Activated CD4-positive, alpha-beta T cell treated with anti-CD3 and anti-CD28 coated beads, Interleukin-2, amount 10 ng/mL, durations not matched to agents 24 days and 14 days (primary cell): ENCODE measurements around the gene MPPE1. TPM values are rescaled to one million over a fixed set of nuclear protein-coding genes. Genes with fewer than 3 reads are reported as not detected.

ENCODE experiments used
- DNase-seq: peaks from one replicate; pipeline ENCODE4 v3.0.0; 2022
- H3K27ac Mint-ChIP-seq: one replicate; pipeline ENCODE4 v1.8.0; 2022; ENCODE audit warnings: mild to moderate bottlenecking, mixed read lengths
- H3K27me3 Mint-ChIP-seq: one replicate; pipeline ENCODE4 v1.8.0; 2022; ENCODE audit warnings: mixed read lengths
- H3K36me3 Mint-ChIP-seq: one replicate; pipeline ENCODE4 v1.8.0; 2022; ENCODE audit warnings: low read depth, mild to moderate bottlenecking, mixed read lengths
- H3K4me1 Mint-ChIP-seq: one replicate; pipeline ENCODE4 v1.8.0; 2021; ENCODE audit warnings: mixed read lengths
- H3K4me3 Mint-ChIP-seq: one replicate; pipeline ENCODE4 v1.8.0; 2022; ENCODE audit warnings: mild to moderate bottlenecking, moderate library complexity, mixed read lengths
- H3K9me3 Mint-ChIP-seq: one replicate; pipeline ENCODE4 v1.8.0; 2021; ENCODE audit warnings: mixed read lengths
- intact Hi-C: fragments of 100-400 bp; cut with micrococcal nuclease; formaldehyde crosslinking; loops from one replicate; pipeline ENCODE4 v1.15.1; 2023
- total RNA-seq: library from RNA; stranded (reverse); gene quantifications from 2 replicates; pipeline ENCODE4 v1.2.3, GENCODE V29; 2022

MPPE1 gene
- total RNA-seq, 1 donor from 2014 or later, result 39.2 TPM

DNA sequence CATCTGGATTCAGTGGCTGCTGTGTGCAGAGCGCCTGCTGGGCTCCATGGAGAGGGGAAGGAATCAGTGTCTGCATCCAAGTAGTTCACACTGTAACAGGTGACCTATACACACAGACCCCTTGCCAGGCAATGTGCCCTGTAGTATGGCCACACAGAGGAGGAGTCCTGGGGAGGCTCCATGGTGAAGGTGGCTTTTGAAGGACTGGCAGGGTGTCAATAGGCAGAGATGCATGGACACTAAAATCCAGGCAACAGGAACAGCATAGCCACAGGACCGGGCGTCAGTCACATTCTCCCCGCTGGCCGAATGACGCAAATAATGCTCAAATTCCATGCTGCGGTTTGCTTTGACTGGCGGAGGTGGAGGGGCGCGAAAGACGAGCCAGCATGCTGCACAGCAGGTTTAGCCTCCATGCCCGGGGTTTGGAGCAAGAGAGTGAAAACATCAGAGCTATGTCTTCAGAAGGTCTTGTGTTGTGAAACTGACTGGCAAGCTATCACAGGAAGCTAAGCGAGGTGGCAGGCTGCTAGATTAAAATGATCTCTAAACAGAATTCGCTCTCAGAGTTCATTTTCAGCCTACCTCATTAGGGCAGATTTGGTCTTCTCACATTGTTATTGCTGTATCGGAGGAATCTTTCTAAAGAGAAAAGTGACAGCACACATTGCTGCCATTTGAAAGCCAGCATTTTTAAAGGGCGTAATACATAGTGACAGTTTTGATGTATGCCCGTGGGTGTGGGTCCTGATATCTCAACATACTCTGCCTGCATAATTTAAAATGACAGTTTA, 58.1 kb downstream of the MPPE1 start:
- Mint-ChIP-seq H3K4me3 (peak overlapping the region; percentile 99), H3K27me3 (peaks cover 2% of the 10 kb centered on the region), H3K36me3 (peaks cover 10% of the 10 kb centered on the region), H3K27ac (peak overlapping the region; percentile 100), H3K4me1 (peaks cover 24% of the 10 kb centered on the region), H3K9me3 (no peaks in the 10 kb centered on the region)
- DNase-seq, result peak; percentile 84
- intact Hi-C loops, result loop anchor here (5.0 to 10.0 kb wide), 5 partner anchors 115 to 1938 kb away; partner anchors contain the start of genes AFG3L2, NAPG and VAPA

DNA sequence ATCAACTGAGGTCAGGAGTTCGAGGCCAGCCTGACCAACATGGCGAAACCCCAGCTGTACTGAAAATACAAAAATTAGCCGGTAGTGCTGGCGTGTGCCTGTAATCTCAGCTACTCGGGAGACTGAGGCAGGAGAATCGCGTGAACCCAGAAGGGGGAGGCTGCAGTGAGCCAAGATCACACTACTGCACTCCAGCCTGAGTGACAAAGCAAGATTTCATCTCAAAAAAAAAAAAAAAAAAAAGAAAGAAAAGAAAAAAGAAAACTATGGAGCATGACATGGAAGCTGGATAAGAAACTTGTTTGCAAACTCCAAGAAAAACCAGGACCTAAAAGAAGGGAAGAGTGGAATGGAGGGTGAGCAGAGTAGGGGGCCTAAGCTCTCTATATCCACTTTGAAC, 58.8 kb downstream of the MPPE1 start:
- Mint-ChIP-seq H3K27me3 (peaks cover 2% of the 10 kb centered on the region), H3K27ac (no peak overlapping the region), H3K4me1 (peaks cover 24% of the 10 kb centered on the region), H3K4me3 (no peak overlapping the region), H3K36me3 (peaks cover 10% of the 10 kb centered on the region), H3K9me3 (no peaks in the 10 kb centered on the region)
- DNase-seq, result no peak
- intact Hi-C loops, result no loop called here

DNA sequence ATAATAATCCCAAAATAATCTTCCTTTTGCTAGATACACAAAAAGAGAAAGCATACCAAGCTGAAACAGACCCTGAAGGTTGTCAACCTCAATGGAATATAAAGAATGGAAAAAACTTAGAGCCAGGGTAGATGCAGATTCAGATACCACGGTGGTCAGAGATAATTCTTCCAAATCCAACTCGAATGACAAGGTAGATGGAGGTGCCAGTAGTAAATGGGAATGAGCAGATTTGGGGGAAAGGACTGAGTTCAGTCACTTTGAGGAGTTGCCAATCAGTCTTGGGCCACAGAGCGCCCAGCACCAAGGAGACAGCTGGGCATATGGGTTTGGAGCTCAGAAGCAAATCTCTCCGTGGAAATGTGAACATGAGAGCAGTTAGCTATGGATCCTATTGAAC, 60.3 kb downstream of the MPPE1 start:
- H3K4me1 Mint-ChIP-seq, result peaks cover 20% of the 10 kb centered on the region
- peaks cover 9% of the 10 kb centered on the region for H3K36me3 Mint-ChIP-seq
- no peak for DNase-seq
- no peak overlapping the region for H3K4me3 Mint-ChIP-seq
- intact Hi-C loops, result no loop called here
- peaks cover 2% of the 10 kb centered on the region for H3K27me3 Mint-ChIP-seq
- no peaks in the 10 kb centered on the region for H3K9me3 Mint-ChIP-seq
- no peak overlapping the region for H3K27ac Mint-ChIP-seq

DNA sequence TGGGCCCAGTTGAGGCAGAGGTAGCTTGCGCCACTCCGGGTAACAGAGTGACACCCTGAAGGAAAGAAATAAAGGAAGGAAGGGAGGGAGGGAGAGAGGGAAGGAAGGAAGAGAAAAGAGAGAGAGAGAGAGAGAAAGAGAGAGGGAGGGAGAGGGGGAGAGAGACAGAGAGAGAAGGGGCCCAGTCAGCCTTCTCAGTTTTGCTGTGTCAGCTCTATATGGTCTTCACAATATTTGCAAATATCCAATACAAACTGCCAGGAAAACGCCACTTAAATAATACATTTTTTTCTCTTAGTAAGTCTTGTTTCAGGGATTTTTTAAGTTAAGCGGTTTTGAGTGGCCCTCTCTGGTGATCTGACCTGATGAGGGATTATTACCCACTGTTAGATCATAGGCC, 62.5 kb downstream of the MPPE1 start:
- no peak overlapping the region for H3K4me3 Mint-ChIP-seq
- no peaks in the 10 kb centered on the region for H3K36me3 Mint-ChIP-seq
- intact Hi-C loops, result no loop called here
- H3K4me1 Mint-ChIP-seq, result peaks cover 10% of the 10 kb centered on the region
- H3K9me3 Mint-ChIP-seq, result no peaks in the 10 kb centered on the region
- DNase-seq, result no peak
- H3K27ac Mint-ChIP-seq, result no peak overlapping the region
- peaks cover 2% of the 10 kb centered on the region for H3K27me3 Mint-ChIP-seq

DNA sequence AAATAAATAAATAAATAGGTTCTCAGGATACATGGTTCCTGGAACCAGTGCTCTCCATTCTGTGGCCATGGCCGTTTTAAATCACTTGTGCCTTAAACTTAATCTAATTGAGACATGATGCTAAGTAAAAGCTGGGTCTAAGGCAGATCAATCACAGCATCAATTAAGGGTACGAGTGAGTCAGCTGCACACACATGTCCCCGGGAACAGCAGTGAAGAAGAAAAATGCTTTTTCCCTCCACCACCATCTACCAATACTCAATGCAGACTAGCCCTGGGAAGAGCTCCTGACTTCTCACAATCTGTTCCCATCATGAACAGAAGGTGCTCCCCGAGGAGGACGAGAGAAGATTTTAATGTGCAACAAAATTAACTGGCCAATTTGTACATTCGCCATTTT, 63.7 kb downstream of the MPPE1 start:
- intact Hi-C loops, result no loop called here
- H3K36me3 Mint-ChIP-seq, result no peaks in the 10 kb centered on the region
- H3K4me1 Mint-ChIP-seq, result no peaks in the 10 kb centered on the region
- H3K9me3 Mint-ChIP-seq, result no peaks in the 10 kb centered on the region
- H3K27me3 Mint-ChIP-seq, result peaks cover 2% of the 10 kb centered on the region
- H3K27ac Mint-ChIP-seq, result no peak overlapping the region
- no peak overlapping the region for H3K4me3 Mint-ChIP-seq
- no peak for DNase-seq

DNA sequence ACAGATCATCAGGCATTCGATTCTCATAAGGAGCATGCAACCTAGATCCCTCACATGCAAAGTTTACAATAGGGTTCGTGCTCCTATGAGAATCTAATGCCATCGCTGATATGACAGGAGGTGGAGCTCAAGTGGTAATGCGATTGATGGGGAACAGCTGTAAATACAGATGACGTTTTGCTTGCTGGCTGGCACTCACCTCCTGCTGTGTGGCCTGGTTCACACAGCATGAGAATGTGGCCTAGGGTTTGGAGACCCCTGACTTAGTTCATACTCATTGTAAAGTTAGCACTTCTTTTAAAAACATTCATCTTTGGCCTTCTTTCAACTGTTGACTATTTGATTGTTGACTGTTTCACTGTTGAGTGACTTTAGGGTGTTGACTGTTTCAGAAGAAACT, 65.6 kb downstream of the MPPE1 start:
- H3K4me3 Mint-ChIP-seq, result no peak overlapping the region
- intact Hi-C loops, result no loop called here
- no peak for DNase-seq
- H3K9me3 Mint-ChIP-seq, result no peaks in the 10 kb centered on the region
- peaks cover 2% of the 10 kb centered on the region for H3K27me3 Mint-ChIP-seq
- H3K36me3 Mint-ChIP-seq, result no peaks in the 10 kb centered on the region
- H3K27ac Mint-ChIP-seq, result no peak overlapping the region
- H3K4me1 Mint-ChIP-seq, result no peaks in the 10 kb centered on the region

DNA sequence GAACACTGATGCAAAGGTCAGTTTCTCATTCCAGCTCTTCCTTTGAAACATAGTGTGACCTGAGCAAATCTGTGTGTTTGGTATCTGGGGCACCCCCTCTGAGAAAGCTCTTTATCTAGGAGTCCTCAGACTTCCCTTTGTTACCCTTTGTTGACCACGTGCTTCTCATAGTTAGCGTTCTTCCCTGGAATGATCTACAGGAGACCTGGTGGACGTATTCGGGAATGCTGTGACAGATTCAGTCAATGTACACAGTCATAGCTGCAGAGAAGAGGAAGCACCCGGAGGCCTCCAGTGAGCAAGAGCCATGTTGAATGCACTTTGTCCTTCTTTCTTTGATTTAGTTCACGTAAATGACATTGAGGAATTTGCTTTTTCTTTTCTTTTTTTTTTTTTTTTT, 67.6 kb downstream of the MPPE1 start:
- Mint-ChIP-seq H3K9me3 (no peaks in the 10 kb centered on the region), H3K27ac (no peak overlapping the region), H3K4me1 (no peaks in the 10 kb centered on the region), H3K4me3 (no peak overlapping the region), H3K27me3 (peaks cover 2% of the 10 kb centered on the region), H3K36me3 (no peaks in the 10 kb centered on the region)
- intact Hi-C loops, result no loop called here
- no peak for DNase-seq

DNA sequence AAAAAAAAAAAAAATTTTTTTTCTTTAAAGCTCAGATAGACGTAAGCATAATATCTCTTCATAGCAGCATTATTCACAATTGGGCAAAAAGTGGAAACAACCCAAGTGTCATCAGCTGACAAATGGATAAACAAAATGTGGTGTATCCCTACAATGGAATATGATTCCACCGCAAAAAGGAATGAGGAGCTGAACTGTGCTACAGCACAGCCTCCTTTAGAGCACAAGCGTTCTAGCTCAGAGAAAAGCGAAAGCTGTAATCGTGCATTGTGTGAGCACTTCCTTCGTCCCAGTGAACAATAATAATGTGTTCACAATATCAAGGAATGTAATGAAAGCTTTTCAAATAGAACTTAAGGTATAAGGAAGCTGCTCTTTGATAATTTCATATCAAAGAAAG, 68.6 kb downstream of the MPPE1 start:
- Mint-ChIP-seq H3K4me1 (no peaks in the 10 kb centered on the region), H3K36me3 (no peaks in the 10 kb centered on the region), H3K27ac (no peak overlapping the region), H3K27me3 (peaks cover 2% of the 10 kb centered on the region), H3K9me3 (no peaks in the 10 kb centered on the region), H3K4me3 (no peak overlapping the region)
- intact Hi-C loops, result no loop called here
- DNase-seq, result no peak

DNA sequence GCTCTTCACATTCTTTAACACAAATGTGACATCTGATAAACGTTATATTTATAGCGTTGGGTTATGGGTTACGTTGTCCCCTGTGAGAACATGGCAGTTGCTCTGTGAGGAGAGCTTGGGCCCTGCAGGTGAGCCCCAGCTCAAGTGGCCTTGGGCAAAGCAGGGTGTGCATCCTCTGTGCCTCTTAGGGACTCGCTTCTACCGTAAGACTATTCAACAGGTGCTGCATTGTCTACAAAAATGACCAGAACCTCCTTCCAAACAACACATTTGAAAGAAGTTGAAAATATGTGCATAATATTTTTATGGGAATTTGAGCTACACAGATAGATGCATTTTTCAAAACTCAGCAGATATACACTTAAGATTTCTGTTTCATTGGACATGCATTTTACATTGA, 73.3 kb downstream of the MPPE1 start:
- no peak overlapping the region for H3K4me3 Mint-ChIP-seq
- intact Hi-C loops, result no loop called here

More for the DNA sequence above, 73.3 kb downstream of the MPPE1 start:
- no peak for DNase-seq
- Mint-ChIP-seq H3K4me1 (no peaks in the 10 kb centered on the region), H3K27me3 (peaks cover 4% of the 10 kb centered on the region), H3K9me3 (no peaks in the 10 kb centered on the region), H3K36me3 (no peaks in the 10 kb centered on the region), H3K27ac (no peak overlapping the region)

Other genes starting within 250 kb of the MPPE1 start
- 0.36 and 0.40 TPM in 2 replicates for gene GNAL, start 219.1 kb downstream of the MPPE1 start, total RNA-seq
- 22.7 and 24.4 TPM in 2 replicates for gene CHMP1B, start 56.9 kb downstream of the MPPE1 start, total RNA-seq
- 18.8 and 20.1 TPM in 2 replicates for gene IMPA2, start 73.2 kb upstream of the MPPE1 start, total RNA-seq
- gene ANKRD62, start 185.5 kb upstream of the MPPE1 start, total RNA-seq, result not detected in 2 replicates